ENCODE results near the gene CDCA5.
A peak's percentile ranks its signal among the peaks of the same experiment; 100 is the strongest.

Gene CDCA5

GRCh38 chr11:65100674-65101350 is 17.0 kb upstream of the CDCA5 start:
- no peak for TF ChIP-seq CTCF (IDR thresholded peaks at IDR 0.05; ENCODE audit: unreplicated experiment in 3 of 3)
- H3K36me3 Mint-ChIP-seq (ENCODE audit: low read depth): peaks cover 7% of the 10 kb centered on the region
- no peak overlapping the region for H3K4me3 Mint-ChIP-seq
- no peaks in the 10 kb centered on the region for H3K9me3 Mint-ChIP-seq
- H3K27me3 Mint-ChIP-seq (ENCODE audit: low read depth): no peaks in the 10 kb centered on the region
- H3K27ac Mint-ChIP-seq: no peak overlapping the region
- H3K4me1 Mint-ChIP-seq: peaks cover 7% of the 10 kb centered on the region

- Mint-ChIP-seq H3K4me3 (peak overlapping the region; percentile 93 to 97 (median 97)), H3K27ac (peak overlapping the region in 1 of 3 experiments; percentile 95), H3K4me1 (peaks cover 10% of the 10 kb centered on the region), H3K27me3 (ENCODE audit: low read depth) (no peaks in the 10 kb centered on the region), H3K9me3 (no peaks in the 10 kb centered on the region), H3K36me3 (ENCODE audit: low read depth) (no peaks in the 10 kb centered on the region)
- TF ChIP-seq CTCF (IDR thresholded peaks at IDR 0.05; ENCODE audit: unreplicated experiment in 3 of 3): no peak
Observed at GRCh38 chr11:65096926-65097325, 13.1 kb upstream of the CDCA5 start.

GRCh38 chr11:65095974-65096806 is 12.3 kb upstream of the CDCA5 start, which contains the start of gene VPS51:
Gene VPS51, plus strand, starts transcription at chr11:65096214. Its CDS starts 37 bp downstream, at chr11:65096251.
- H3K9me3 Mint-ChIP-seq: no peaks in the 10 kb centered on the region
- peak within 1 kb of the TSS; percentile 95 to 98 (median 97) for H3K27ac Mint-ChIP-seq
- H3K4me1 Mint-ChIP-seq: peaks cover 10% of the 10 kb centered on the region
- TF ChIP-seq CTCF (IDR thresholded peaks at IDR 0.05; ENCODE audit: unreplicated experiment in 3 of 3): no peak
- no peaks in the 10 kb centered on the region for H3K36me3 Mint-ChIP-seq (ENCODE audit: low read depth)
- H3K27me3 Mint-ChIP-seq (ENCODE audit: low read depth): no peaks in the 10 kb centered on the region
- H3K4me3 Mint-ChIP-seq: peak within 1 kb of the TSS; percentile 93 to 97 (median 97)

GRCh38 chr11:65095427-65095826 is 11.6 kb upstream of the CDCA5 start:
- no peak for TF ChIP-seq CTCF (IDR thresholded peaks at IDR 0.05; ENCODE audit: unreplicated experiment in 3 of 3)
- Mint-ChIP-seq H3K9me3 (no peaks in the 10 kb centered on the region), H3K27ac (peak overlapping the region; percentile 95 to 98 (median 97)), H3K36me3 (ENCODE audit: low read depth) (no peaks in the 10 kb centered on the region), H3K27me3 (ENCODE audit: low read depth) (no peaks in the 10 kb centered on the region), H3K4me1 (peaks cover 10% of the 10 kb centered on the region), H3K4me3 (peak overlapping the region; percentile 93 to 97 (median 97))

GRCh38 chr11:65090628-65091027 is 6.8 kb upstream of the CDCA5 start:
- Mint-ChIP-seq H3K9me3 (no peaks in the 10 kb centered on the region), H3K27me3 (ENCODE audit: low read depth) (no peaks in the 10 kb centered on the region), H3K27ac (no peak overlapping the region), H3K4me1 (peaks cover 4% of the 10 kb centered on the region), H3K4me3 (no peak overlapping the region), H3K36me3 (ENCODE audit: low read depth) (peaks cover 10% of the 10 kb centered on the region)
- TF ChIP-seq CTCF (IDR thresholded peaks at IDR 0.05; ENCODE audit: unreplicated experiment in 3 of 3): no peak

Data from nephron (organoid).